Measurements from ENCODE around the gene DYNC1LI1.
"Not testable (repeated sequence)": the region's sequence is repeated elsewhere in the genome, so short reads cannot be mapped to it uniquely, and the experiment has no call there.

- TF ChIP-seq CTCF, POLR2A (IDR thresholded peaks at IDR 0.05): not testable (repeated sequence)
Observed at GRCh38 chr3:32578669-32579068, 8.0 kb upstream of the DYNC1LI1 start.

Measured in Peyer's patch (tissue), 4 donors.